B cell (primary cell): Measurements from ENCODE around the gene CAMTA1. TPM values are rescaled to one million over a fixed set of nuclear protein-coding genes. Genes with fewer than 3 reads are reported as not detected.

Experiments used
- ATAC-seq: fragments of 200-7000 bp; cut with Tn5 transposase; one replicate; pipeline ENCODE4 v1.10.0; 2021; ENCODE audit warnings: low read depth, mild to moderate bottlenecking, moderate number of reproducible peaks, moderate library complexity
- CTCF ChIA-PET: fragments of 350-600 bp; sonication (Branson Sonifier 250); formaldehyde crosslinking; loops from one replicate; lab custom pipeline; 2021; ENCODE audit warnings: antibody characterized with exemption, inconsistent platforms; lab: Charles Lee
- POLR2A ChIA-PET: fragments of 350-600 bp; sonication (Branson Sonifier 250); formaldehyde crosslinking; loops from one replicate; lab custom pipeline; 2021; ENCODE audit warnings: antibody characterized with exemption; lab: Charles Lee
- DNase-seq: peaks from one replicate; pipeline ENCODE4 v3.0.0; 2013
- H2AFZ ChIP-seq: 2 replicates; pipeline ENCODE4 v1.6.1; 2012; ENCODE audit warnings: mild to moderate bottlenecking, low read depth, low read length; ENCODE audit not compliant: insufficient read depth, poor library complexity, severe bottlenecking
- H3K27ac ChIP-seq, 2 donors: 1 replicate in 1 of 2; 2 replicates in 1 of 2; pipeline ENCODE4 v1.5.1; 2012 to 2013; ENCODE audit warnings: low read length in 2 of 2, mild to moderate bottlenecking in 2 of 2, moderate library complexity in 1 of 2
- H3K27me3 ChIP-seq, 4 experiments: fragments of 200-600 bp in 1 of 4; sonication (generic) in 1 of 4; replicated peaks in 1 of 4; 1 replicate in 2 of 4; 2 replicates in 2 of 4; pipeline versions ENCODE4 v1.6.1 to v1.7.0; 2013 to 2016; ENCODE audit warnings: low read length in 3 of 4, mild to moderate bottlenecking in 2 of 4, mixed read lengths in 1 of 4, moderate library complexity in 1 of 4; ENCODE audit not compliant: insufficient read depth in 4 of 4, control insufficient read depth in 3 of 4; ENCODE audit errors: control extremely low read depth in 1 of 4
- H3K36me3 ChIP-seq, 2 experiments: replicated peaks in 1 of 2; 1 replicate in 1 of 2; 2 replicates in 1 of 2; pipeline versions ENCODE4 v1.6.1 to v1.7.1; 2013; ENCODE audit warnings: low read length in 1 of 2; ENCODE audit not compliant: insufficient read depth in 2 of 2, control insufficient read depth in 1 of 2; ENCODE audit errors: control extremely low read depth in 1 of 2, extremely low read depth in 1 of 2
- H3K4me1 ChIP-seq, 2 donors: fragments of 200-600 bp in 1 of 2; sonication (generic) in 1 of 2; 1 replicate in 1 of 2; 2 replicates in 1 of 2; pipeline versions ENCODE4 v1.5.1 to v1.6.1; 2013 to 2017; ENCODE audit warnings: low read length in 2 of 2; ENCODE audit not compliant: control insufficient read depth in 2 of 2, insufficient read depth in 2 of 2
- H3K4me2 ChIP-seq: replicated peaks from 2 replicates; pipeline ENCODE3; 2012; ENCODE audit warnings: mild to moderate bottlenecking, low read depth, low read length; ENCODE audit not compliant: poor library complexity, severe bottlenecking
- H3K4me3 ChIP-seq, 5 experiments: fragments of 200-600 bp in 1 of 5; sonication (generic) in 1 of 5; 1 replicate in 3 of 5; 2 replicates in 2 of 5; pipeline versions ENCODE4 v1.5.1 to v1.7.0; 2011 to 2016; ENCODE audit warnings: low read length in 4 of 5, mild to moderate bottlenecking in 4 of 5, low read depth in 2 of 5, control low read depth in 1 of 5, moderate library complexity in 1 of 5; ENCODE audit not compliant: insufficient read depth in 1 of 5; ENCODE audit errors: control extremely low read depth in 1 of 5, extremely low read depth in 1 of 5
- H3K79me2 ChIP-seq: fragments of 200-600 bp; sonication (generic); one replicate; pipeline ENCODE4 v1.6.0; 2016; ENCODE audit warnings: low read length; ENCODE audit not compliant: control insufficient read depth, insufficient read depth
- H3K9ac ChIP-seq: fragments of 200-600 bp; sonication (generic); 2 replicates; pipeline ENCODE4 v1.6.1; 2017; ENCODE audit warnings: mild to moderate bottlenecking, low read length, moderate library complexity
- H3K9me3 ChIP-seq, 3 donors: one replicate each; pipeline versions ENCODE4 v1.6.1 to v1.7.1; 2013; ENCODE audit warnings: low read length in 2 of 3; ENCODE audit not compliant: control insufficient read depth in 2 of 3, insufficient read depth in 1 of 3; ENCODE audit errors: control extremely low read depth in 1 of 3
- H4K20me1 ChIP-seq: 2 replicates; pipeline ENCODE4 v1.6.0; 2012; ENCODE audit warnings: mild to moderate bottlenecking, low read length; ENCODE audit not compliant: insufficient read depth, control insufficient read depth, poor library complexity, severe bottlenecking
- H3K27ac Mint-ChIP-seq: one replicate; pipeline ENCODE4 v1.8.0; 2021; ENCODE audit warnings: mixed read lengths
- H3K27me3 Mint-ChIP-seq: one replicate; pipeline ENCODE4 v1.8.0; 2021; ENCODE audit warnings: mixed read lengths
- H3K4me1 Mint-ChIP-seq: one replicate; pipeline ENCODE4 v1.8.0; 2021; ENCODE audit warnings: mixed read lengths
- H3K4me3 Mint-ChIP-seq: one replicate; pipeline ENCODE4 v1.8.0; 2021; ENCODE audit warnings: mixed read lengths
- H3K9me3 Mint-ChIP-seq: one replicate; pipeline ENCODE4 v1.8.0; 2022; ENCODE audit warnings: mixed read lengths; ENCODE audit not compliant: insufficient read depth
- EZH2 ChIP-seq: IDR thresholded peaks from 2 replicates; pipeline ENCODE4 v1.6.1; 2012; ENCODE audit warnings: borderline replicate concordance, low read depth, mild to moderate bottlenecking, moderate library complexity, low read length; ENCODE audit not compliant: insufficient read depth, poor library complexity, severe bottlenecking
- WGBS: methylation state at CpG from one replicate; pipeline ENCODE4 v1.1.5; 2013; ENCODE audit warnings: missing lambda C conversion rate; ENCODE audit not compliant: insufficient coverage; 5-methylcytosine and 5-hydroxymethylcytosine counted together
- intact Hi-C: fragments of 100-400 bp; cut with micrococcal nuclease; formaldehyde crosslinking; loops from one replicate; pipeline ENCODE4 v1.10.0; 2022
- polyA plus RNA-seq: library from polyadenylated mRNA; depleted of rRNA; stranded (reverse); fragments of >200 nt; gene quantifications from 2 replicates; pipeline ENCODE4 v1.2.3, GENCODE V29; 2012
- total RNA-seq, 2 donors: library from RNA; stranded (reverse); fragments of 120-200 nt in 1 of 2; gene quantifications; 1 replicate in 1 of 2; 2 replicates in 1 of 2; pipeline versions ENCODE4 v1.2.3 to v1.2.4, GENCODE V29; 2013 to 2022
- TF ChIP-seq, protein P1 (sequence below): fragments of 200-600 bp; IDR thresholded peaks from one replicate; pipeline ENCODE4 v1.8.0; 2022; ENCODE audit warnings: antibody characterized with exemption, mild to moderate bottlenecking

CAMTA1 gene
- total and polyA plus RNA-seq, 2 donors (not counting 1 experiment from before 2014, with no cell fraction given): 42.2 to 45.7 TPM

DNA sequence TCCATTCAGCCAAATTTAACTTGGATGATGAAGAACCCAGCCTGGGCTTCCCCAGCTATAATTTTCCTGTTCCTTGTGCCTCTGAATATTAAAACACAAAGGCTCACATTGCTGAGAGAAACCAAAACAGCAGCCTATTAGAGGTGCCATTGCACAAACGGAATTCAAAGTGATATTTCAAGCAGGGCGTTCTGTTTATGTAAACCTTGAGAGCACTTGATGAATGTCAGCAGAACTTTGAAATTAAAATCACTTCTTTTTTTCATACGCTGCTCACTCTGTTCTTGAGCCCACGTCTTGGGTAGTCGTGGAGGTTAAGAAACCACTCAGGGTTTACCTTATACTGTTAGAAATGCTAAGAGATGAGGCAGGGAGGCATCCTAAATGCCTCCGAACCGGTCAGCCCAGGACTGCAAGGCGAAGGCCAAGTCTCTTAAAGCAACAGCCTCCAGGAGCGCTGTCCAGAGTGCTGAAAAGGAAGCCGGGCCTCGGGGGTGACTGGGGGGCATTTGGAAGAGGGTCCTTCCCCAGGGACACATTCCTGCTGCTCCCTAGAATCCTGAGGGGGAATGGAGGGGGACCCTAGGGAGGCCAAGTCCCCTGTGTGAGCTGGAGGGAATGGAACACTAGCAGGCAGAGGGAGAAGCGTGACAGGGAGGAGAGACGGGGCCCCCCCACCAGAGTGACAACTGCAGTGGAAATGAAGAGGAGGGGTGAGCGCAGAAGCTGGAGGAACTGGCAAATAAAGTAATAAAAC lies 831.0 kb downstream of the CAMTA1 start:
- Histone ChIP-seq H4K20me1 (no peaks in the 10 kb centered on the region), H3K27me3 (peaks cover 0 to 2% (median 0%) of the 10 kb centered on the region in 4 experiments), H3K4me1 (no peaks in the 10 kb centered on the region), H2AFZ (no peak overlapping the region), H3K9ac (no peak overlapping the region), H3K36me3 (no peaks in the 10 kb centered on the region), H3K4me3 (no peak overlapping the region), H3K27ac (no peak overlapping the region), H3K9me3 (no peaks in the 10 kb centered on the region), H3K79me2 (no peaks in the 10 kb centered on the region), H3K4me2 (no peak overlapping the region)
- POLR2A ChIA-PET: no interaction called here
- H3K4me3 Mint-ChIP-seq: no peak overlapping the region
- no peaks in the 10 kb centered on the region for H3K9me3 Mint-ChIP-seq
- WGBS: 35% methylated on average over 9 of the region's 14 CpGs
- H3K27me3 Mint-ChIP-seq: peaks cover 7% of the 10 kb centered on the region
- intact Hi-C loops: no loop called here
- H3K27ac Mint-ChIP-seq: no peak overlapping the region
- TF ChIP-seq EZH2: no peak
- TF ChIP-seq, protein P1, sequence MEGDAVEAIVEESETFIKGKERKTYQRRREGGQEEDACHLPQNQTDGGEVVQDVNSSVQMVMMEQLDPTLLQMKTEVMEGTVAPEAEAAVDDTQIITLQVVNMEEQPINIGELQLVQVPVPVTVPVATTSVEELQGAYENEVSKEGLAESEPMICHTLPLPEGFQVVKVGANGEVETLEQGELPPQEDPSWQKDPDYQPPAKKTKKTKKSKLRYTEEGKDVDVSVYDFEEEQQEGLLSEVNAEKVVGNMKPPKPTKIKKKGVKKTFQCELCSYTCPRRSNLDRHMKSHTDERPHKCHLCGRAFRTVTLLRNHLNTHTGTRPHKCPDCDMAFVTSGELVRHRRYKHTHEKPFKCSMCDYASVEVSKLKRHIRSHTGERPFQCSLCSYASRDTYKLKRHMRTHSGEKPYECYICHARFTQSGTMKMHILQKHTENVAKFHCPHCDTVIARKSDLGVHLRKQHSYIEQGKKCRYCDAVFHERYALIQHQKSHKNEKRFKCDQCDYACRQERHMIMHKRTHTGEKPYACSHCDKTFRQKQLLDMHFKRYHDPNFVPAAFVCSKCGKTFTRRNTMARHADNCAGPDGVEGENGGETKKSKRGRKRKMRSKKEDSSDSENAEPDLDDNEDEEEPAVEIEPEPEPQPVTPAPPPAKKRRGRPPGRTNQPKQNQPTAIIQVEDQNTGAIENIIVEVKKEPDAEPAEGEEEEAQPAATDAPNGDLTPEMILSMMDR: no peak
- no peak for DNase-seq
- no peaks in the 10 kb centered on the region for H3K4me1 Mint-ChIP-seq
- CTCF ChIA-PET: no interaction called here
- no peak for ATAC-seq

DNA sequence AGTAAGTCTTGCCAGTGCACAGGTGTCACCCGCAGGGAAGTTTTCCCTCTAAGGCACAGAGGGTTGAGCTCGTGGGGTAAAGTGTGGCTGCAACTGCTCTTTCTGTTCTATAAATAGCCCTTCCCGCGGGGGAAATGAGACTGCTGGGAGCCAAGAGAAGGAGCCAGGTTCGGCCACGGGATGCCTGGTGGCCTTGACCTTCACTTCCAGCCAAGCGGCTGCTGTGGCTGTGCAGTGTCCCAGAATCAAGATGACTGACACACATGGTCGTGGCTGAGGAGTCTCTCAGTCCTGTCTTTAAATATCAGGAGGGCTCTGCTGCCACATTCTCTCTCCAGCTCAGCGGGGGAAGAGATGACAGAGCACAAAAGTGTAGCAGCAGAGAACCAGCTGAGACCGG lies 831.7 kb downstream of the CAMTA1 start:
- Mint-ChIP-seq H3K4me1 (no peaks in the 10 kb centered on the region), H3K9me3 (no peaks in the 10 kb centered on the region), H3K27me3 (peaks cover 7% of the 10 kb centered on the region), H3K27ac (no peak overlapping the region), H3K4me3 (no peak overlapping the region)
- H3K9ac ChIP-seq: no peak overlapping the region
- H3K79me2 ChIP-seq: no peaks in the 10 kb centered on the region
- TF ChIP-seq, protein P1: no peak
- TF ChIP-seq EZH2: no peak
- CTCF ChIA-PET: no interaction called here
- H3K27me3 ChIP-seq: peaks cover 0 to 2% (median 0%) of the 10 kb centered on the region in 4 experiments
- H3K4me3 ChIP-seq: no peak overlapping the region
- no peak for ATAC-seq
- H3K4me1 ChIP-seq: no peaks in the 10 kb centered on the region
- no peaks in the 10 kb centered on the region for H3K9me3 ChIP-seq
- WGBS: 74% methylated on average over 10 of the region's 10 CpGs
- no peak overlapping the region for H2AFZ ChIP-seq
- H3K27ac ChIP-seq: no peak overlapping the region
- no peak for DNase-seq
- intact Hi-C loops: no loop called here
- POLR2A ChIA-PET: no interaction called here
- H3K4me2 ChIP-seq: no peak overlapping the region
- no peaks in the 10 kb centered on the region for H3K36me3 ChIP-seq
- no peaks in the 10 kb centered on the region for H4K20me1 ChIP-seq
